Tibial nerve (tissue), 4 donors: ENCODE results near the gene VSIG10L2. TPM values are rescaled to one million over a fixed set of nuclear protein-coding genes. Genes with fewer than 3 reads are reported as not detected.

Experiments used
- DNase-seq, 2 donors: peaks; one replicate each; pipeline ENCODE4 v3.0.0-alpha.2; 2019; ENCODE audit warnings: low spot score in 2 of 2
- H3K27ac ChIP-seq, 4 donors: fragments of 200-600 bp; sonication (generic) in 3 of 4; one replicate each; pipeline ENCODE4 v1.5.1; 2017 to 2019; ENCODE audit warnings: mild to moderate bottlenecking in 1 of 4
- H3K27me3 ChIP-seq, 2 donors: fragments of 200-600 bp; sonication (generic) in 1 of 2; one replicate each; pipeline versions ENCODE4 v1.5.1 to v1.6.0; 2017 to 2019
- H3K36me3 ChIP-seq, 3 donors: fragments of 200-600 bp; sonication (generic); one replicate each; pipeline ENCODE4 v1.5.1; 2018 to 2019
- H3K4me1 ChIP-seq, 4 donors: fragments of 200-600 bp; sonication (generic) in 3 of 4; one replicate each; pipeline ENCODE4 v1.5.1; 2017 to 2019
- H3K4me3 ChIP-seq, 4 donors: fragments of 200-600 bp; sonication (generic) in 3 of 4; one replicate each; pipeline ENCODE4 v1.5.1; 2017 to 2019; ENCODE audit warnings: mild to moderate bottlenecking in 1 of 4, moderate library complexity in 1 of 4
- H3K9me3 ChIP-seq, 4 donors: fragments of 200-600 bp; sonication (generic) in 3 of 4; one replicate each; pipeline ENCODE4 v1.5.1; 2017 to 2019
- CTCF ChIP-seq, 5 experiments: fragments of 200-600 bp in 3 of 5; fragments of 450-650 bp in 2 of 5; sonication (generic) in 3 of 5; IDR thresholded peaks; one replicate each; pipeline ENCODE4 v1.5.1; 2016 to 2019; ENCODE audit warnings: antibody characterized with exemption in 5 of 5, mild to moderate bottlenecking in 3 of 5, moderate library complexity in 2 of 5
- EP300 ChIP-seq, 2 donors: sonication (generic); formaldehyde crosslinking; IDR thresholded peaks; one replicate each; pipeline ENCODE4 v1.6.1; 2017; ENCODE audit warnings: antibody characterized with exemption in 2 of 2, mild to moderate bottlenecking in 1 of 2
- POLR2A ChIP-seq, 2 donors: fragments of 450-650 bp; IDR thresholded peaks; one replicate each; pipeline ENCODE4 v1.6.1; 2017; ENCODE audit warnings: antibody characterized with exemption in 2 of 2, mild to moderate bottlenecking in 2 of 2, moderate library complexity in 2 of 2
- WGBS, 2 donors: methylation state at CpG; one replicate each; pipeline ENCODE4 v1.1.5; 2018; 5-methylcytosine and 5-hydroxymethylcytosine counted together
- total RNA-seq, 4 donors: library from RNA; depleted of rRNA; stranded (reverse); fragments of >200 nt; gene quantifications; one replicate each; pipeline ENCODE4 v1.1.0, GENCODE V29; 2016

VSIG10L2 gene
- total RNA-seq, 4 donors from 2014 or later, result not detected

GRCh38 chr11:125924384-125925007 lies 21.3 kb upstream of the VSIG10L2 start:
- no peaks in the 10 kb centered on the region for H3K9me3 ChIP-seq
- no peak overlapping the region for H3K27ac ChIP-seq
- no peaks in the 10 kb centered on the region for H3K36me3 ChIP-seq
- H3K27me3 ChIP-seq, result no peaks in the 10 kb centered on the region
- DNase-seq, result no peak
- H3K4me1 ChIP-seq, result no peaks in the 10 kb centered on the region
- H3K4me3 ChIP-seq, result no peak overlapping the region
- WGBS, 2 donors, result 81 to 93% methylated on average over 6 to 9 of the region's 9 CpGs
- TF ChIP-seq POLR2A (IDR thresholded peaks at IDR 0.05), result no peak
- no peak for TF ChIP-seq CTCF (IDR thresholded peaks at IDR 0.05)
- no peak for TF ChIP-seq EP300 (IDR thresholded peaks at IDR 0.05)

GRCh38 chr11:125925247-125925740 lies 20.6 kb upstream of the VSIG10L2 start:
- Histone ChIP-seq H3K4me1 (no peaks in the 10 kb centered on the region), H3K27ac (no peak overlapping the region), H3K27me3 (no peaks in the 10 kb centered on the region), H3K4me3 (no peak overlapping the region), H3K36me3 (no peaks in the 10 kb centered on the region), H3K9me3 (no peaks in the 10 kb centered on the region)
- TF ChIP-seq EP300 (IDR thresholded peaks at IDR 0.05) (no peak), POLR2A (IDR thresholded peaks at IDR 0.05) (no peak), CTCF (IDR thresholded peaks at IDR 0.05) (no peak)
- DNase-seq, result no peak
- WGBS, 2 donors, result 61 to 62% methylated on average over 6 of the region's 6 CpGs

GRCh38 chr11:125925804-125926203 lies 20.0 kb upstream of the VSIG10L2 start:
- H3K4me1 ChIP-seq, result no peaks in the 10 kb centered on the region
- TF ChIP-seq POLR2A (IDR thresholded peaks at IDR 0.05), result no peak
- no peak for TF ChIP-seq CTCF (IDR thresholded peaks at IDR 0.05)
- TF ChIP-seq EP300 (IDR thresholded peaks at IDR 0.05), result no peak
- 62 to 78% methylated on average over 3 of the region's 3 CpGs for WGBS, 2 donors
- H3K9me3 ChIP-seq, result no peaks in the 10 kb centered on the region
- no peak for DNase-seq
- no peaks in the 10 kb centered on the region for H3K27me3 ChIP-seq
- H3K4me3 ChIP-seq, result no peak overlapping the region
- no peaks in the 10 kb centered on the region for H3K36me3 ChIP-seq
- no peak overlapping the region for H3K27ac ChIP-seq

GRCh38 chr11:125926682-125927081 lies 19.2 kb upstream of the VSIG10L2 start:
- Histone ChIP-seq H3K9me3 (no peaks in the 10 kb centered on the region), H3K27me3 (no peaks in the 10 kb centered on the region), H3K27ac (no peak overlapping the region), H3K4me1 (no peaks in the 10 kb centered on the region), H3K36me3 (no peaks in the 10 kb centered on the region), H3K4me3 (no peak overlapping the region)
- TF ChIP-seq CTCF (IDR thresholded peaks at IDR 0.05), result no peak
- TF ChIP-seq EP300 (IDR thresholded peaks at IDR 0.05), result no peak
- TF ChIP-seq POLR2A (IDR thresholded peaks at IDR 0.05), result no peak
- no peak for DNase-seq
- 91 to 94% methylated on average over 12 of the region's 12 CpGs for WGBS, 2 donors

GRCh38 chr11:125929445-125930075 lies 16.3 kb upstream of the VSIG10L2 start:
- no peaks in the 10 kb centered on the region for H3K9me3 ChIP-seq
- no peak for DNase-seq
- H3K4me3 ChIP-seq, result no peak overlapping the region
- 82 to 87% methylated on average over 9 of the region's 9 CpGs for WGBS, 2 donors
- no peaks in the 10 kb centered on the region for H3K27me3 ChIP-seq
- H3K27ac ChIP-seq, result no peak overlapping the region
- H3K36me3 ChIP-seq, result no peaks in the 10 kb centered on the region
- TF ChIP-seq EP300 (IDR thresholded peaks at IDR 0.05), result no peak
- no peak for TF ChIP-seq CTCF (IDR thresholded peaks at IDR 0.05)
- no peak for TF ChIP-seq POLR2A (IDR thresholded peaks at IDR 0.05)
- H3K4me1 ChIP-seq, result no peaks in the 10 kb centered on the region
